IMR-90 (cell line): ENCODE measurements around the gene IL20.

Experiments used
- BHLHE40 ChIP-seq: fragments of 150-350 bp; IDR thresholded peaks from 2 replicates; pipeline ENCODE4 v1.6.1; 2016; ENCODE audit warnings: mild to moderate bottlenecking, low read depth, low read length
- CEBPB ChIP-seq: IDR thresholded peaks from 2 replicates; pipeline ENCODE4 v1.6.1; 2012; ENCODE audit warnings: low read depth, low read length, improper control_type of control experiment
- CTCF ChIP-seq: conservative IDR thresholded peaks from 2 replicates; pipeline ENCODE4 v1.5.1; 2012; ENCODE audit warnings: mild to moderate bottlenecking, low read depth, low read length, improper control_type of control experiment
- MXI1 ChIP-seq: IDR thresholded peaks from 2 replicates; pipeline ENCODE4 v1.6.1; 2012; ENCODE audit warnings: low read depth, mild to moderate bottlenecking, low read length, moderate library complexity, borderline replicate concordance
- POLR2A ChIP-seq: IDR thresholded peaks from 2 replicates; pipeline ENCODE4 v1.6.1; 2012; ENCODE audit warnings: mild to moderate bottlenecking, low read depth, low read length
- RFX5 ChIP-seq: IDR thresholded peaks from 2 replicates; pipeline ENCODE4 v1.8.0; 2012; ENCODE audit warnings: low read depth, mild to moderate bottlenecking, low read length, moderate library complexity
- SMC3 ChIP-seq: fragments of 150-350 bp; IDR thresholded peaks from 2 replicates; pipeline ENCODE4 v1.6.1; 2016; ENCODE audit warnings: low read depth, mild to moderate bottlenecking, antibody characterized with exemption, low read length, moderate library complexity

GRCh38 chr1:206847946-206848345 is 17.5 kb upstream of the IL20 start:
- TF ChIP-seq CTCF (no peak), RFX5 (no peak), SMC3 (no peak), CEBPB (no peak), MXI1 (no peak), POLR2A (no peak), BHLHE40 (no peak)
